ENCODE measurements around the gene PDE9A. TPM values are rescaled to one million over a fixed set of nuclear protein-coding genes. Genes with fewer than 3 reads are reported as not detected.

Gene PDE9A
- polyA plus RNA-seq, 1 experiment, result 0.14 TPM

- no peaks in the 10 kb centered on the region for H3K27me3 ChIP-seq (ENCODE audit: control insufficient read depth, insufficient read depth, low read length)
- ChIA-PET CTCF (no interaction called here), POLR2A (no interaction called here)
- TF ChIP-seq CTCF (IDR thresholded peaks at IDR 0.05; ENCODE audit: low read depth, low read length), result no peak
- DNase-seq (ENCODE audit: low read depth, low spot score), result no peak
- no peak overlapping the region for H3K4me3 ChIP-seq (ENCODE audit: low read depth, low read length)
- no peaks in the 10 kb centered on the region; the same call in 1 of the 2 replicates for H3K9me3 ChIP-seq (ENCODE audit: control insufficient read depth, insufficient read depth, low read length)
- no peak overlapping the region for H3K27ac ChIP-seq (ENCODE audit: low read depth, low read length)
These were observed 104.0 kb downstream of the PDE9A start for GRCh38 chr21:42757422-42757821.

- Histone ChIP-seq H3K27me3 (ENCODE audit: control insufficient read depth, insufficient read depth, low read length) (no peaks in the 10 kb centered on the region), H3K9me3 (ENCODE audit: control insufficient read depth, insufficient read depth, low read length) (no peaks in the 10 kb centered on the region; the same call in 1 of the 2 replicates), H3K4me3 (ENCODE audit: low read depth, low read length) (no peak overlapping the region), H3K27ac (ENCODE audit: low read depth, low read length) (no peak overlapping the region)
- TF ChIP-seq CTCF (IDR thresholded peaks at IDR 0.05; ENCODE audit: low read depth, low read length), result no peak
- DNase-seq (ENCODE audit: low read depth, low spot score), result no peak
- CTCF ChIA-PET, result no interaction called here
- POLR2A ChIA-PET, result no interaction called here
These were observed 104.6 kb downstream of the PDE9A start for GRCh38 chr21:42757826-42758655.

GRCh38 chr21:42758721-42759593 is 105.5 kb downstream of the PDE9A start:
- H3K27me3 ChIP-seq (ENCODE audit: control insufficient read depth, insufficient read depth, low read length), result no peaks in the 10 kb centered on the region
- no peak overlapping the region for H3K27ac ChIP-seq (ENCODE audit: low read depth, low read length)
- ChIA-PET CTCF (no interaction called here), POLR2A (no interaction called here)
- no peak for TF ChIP-seq CTCF (IDR thresholded peaks at IDR 0.05; ENCODE audit: low read depth, low read length)
- no peaks in the 10 kb centered on the region; the same call in 1 of the 2 replicates for H3K9me3 ChIP-seq (ENCODE audit: control insufficient read depth, insufficient read depth, low read length)
- no peak for DNase-seq (ENCODE audit: low read depth, low spot score)
- H3K4me3 ChIP-seq (ENCODE audit: low read depth, low read length), result no peak overlapping the region

GRCh38 chr21:42759594-42759927 is 106.1 kb downstream of the PDE9A start:
- ChIA-PET CTCF (no interaction called here), POLR2A (no interaction called here)
- H3K9me3 ChIP-seq (ENCODE audit: control insufficient read depth, insufficient read depth, low read length), result no peaks in the 10 kb centered on the region; the same call in 1 of the 2 replicates
- DNase-seq (ENCODE audit: low read depth, low spot score), result no peak
- H3K27me3 ChIP-seq (ENCODE audit: control insufficient read depth, insufficient read depth, low read length), result no peaks in the 10 kb centered on the region
- H3K27ac ChIP-seq (ENCODE audit: low read depth, low read length), result no peak overlapping the region
- TF ChIP-seq CTCF (IDR thresholded peaks at IDR 0.05; ENCODE audit: low read depth, low read length), result no peak
- no peak overlapping the region for H3K4me3 ChIP-seq (ENCODE audit: low read depth, low read length)
